Measurements from ENCODE around the gene GRAMD1B. TPM values are rescaled to one million over a fixed set of nuclear protein-coding genes. Genes with fewer than 3 reads are reported as not detected.
"Not testable (repeated sequence)": the region's sequence is repeated elsewhere in the genome, so short reads cannot be mapped to it uniquely, and the experiment has no call there.

GRAMD1B gene
- total and polyA plus RNA-seq, 2 experiments from 2014 or later, result 15.5 to 81.5 TPM

DNA sequence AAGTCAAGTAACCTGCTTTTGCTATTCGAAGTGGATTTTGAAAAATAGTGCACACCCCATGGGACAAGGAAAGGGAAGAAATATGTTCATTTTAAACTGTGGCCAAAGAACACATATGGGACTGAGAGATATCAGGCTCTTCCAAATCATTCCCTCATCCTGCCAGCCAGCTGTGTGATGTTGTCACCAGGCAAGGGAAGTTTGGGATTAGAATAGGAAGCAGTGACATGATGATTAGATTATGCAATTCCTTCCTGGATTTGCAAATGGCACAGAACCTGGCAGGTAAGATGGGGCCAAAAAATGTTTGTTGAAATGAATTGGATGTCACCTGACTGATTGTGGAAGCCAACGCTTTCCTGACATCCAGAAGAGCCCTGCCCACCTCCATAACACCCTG lies 229.2 kb downstream of the GRAMD1B start:
- no peaks in the 10 kb centered on the region for H3K9me3 ChIP-seq (ENCODE audit: low read depth)
- H3K36me3 ChIP-seq, result no peaks in the 10 kb centered on the region
- H3K4me3 ChIP-seq, result no peak overlapping the region
- TF ChIP-seq CTCF (IDR thresholded peaks at IDR 0.05; ENCODE audit: low read depth, low read length), result no peak
- no peak for DNase-seq (ENCODE audit: low read depth in 1 of 2, low spot score in 1 of 2)
- H3K27me3 ChIP-seq, result peaks cover 12% of the 10 kb centered on the region
- no peak overlapping the region for H3K27ac ChIP-seq
- no peaks in the 10 kb centered on the region for H3K4me1 ChIP-seq (ENCODE audit: low read depth)

DNA sequence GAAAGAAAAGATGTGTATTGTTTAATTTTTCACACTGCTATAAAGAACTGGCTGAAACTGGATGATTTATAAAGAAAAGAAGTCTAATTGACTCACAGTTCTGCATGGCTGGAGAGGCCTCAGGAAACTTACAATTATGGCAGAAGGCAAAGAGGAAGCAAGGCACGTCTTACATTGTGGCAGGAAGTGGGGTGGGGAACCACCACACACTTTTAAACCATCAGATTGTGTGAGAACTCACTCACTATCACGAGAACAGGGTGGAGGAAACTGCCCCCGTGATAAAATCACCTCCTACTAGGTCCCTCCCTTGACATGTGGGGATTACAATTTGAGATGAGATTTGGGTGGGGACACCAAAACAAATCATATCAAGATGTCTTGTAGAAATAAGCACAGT lies 229.9 kb downstream of the GRAMD1B start:
- not testable (repeated sequence) for H3K36me3 ChIP-seq; DNase-seq (ENCODE audit: low read depth in 1 of 2, low spot score in 1 of 2); H3K27ac ChIP-seq; H3K4me3 ChIP-seq; H3K4me1 ChIP-seq (ENCODE audit: low read depth); H3K9me3 ChIP-seq (ENCODE audit: low read depth)
- peaks cover 12% of the 10 kb centered on the region for H3K27me3 ChIP-seq

- no peaks in the 10 kb centered on the region for H3K4me1 ChIP-seq (ENCODE audit: low read depth)
- H3K36me3 ChIP-seq, result no peaks in the 10 kb centered on the region
- H3K27me3 ChIP-seq, result no peaks in the 10 kb centered on the region
- H3K9me3 ChIP-seq (ENCODE audit: low read depth), result no peaks in the 10 kb centered on the region
- no peak overlapping the region for H3K4me3 ChIP-seq
- DNase-seq (ENCODE audit: low read depth in 1 of 2, low spot score in 1 of 2), result no peak
- no peak overlapping the region for H3K27ac ChIP-seq
- no peak for TF ChIP-seq CTCF (IDR thresholded peaks at IDR 0.05; ENCODE audit: low read depth, low read length)
Measured at GRCh38 chr11:123665306-123665705, 235.2 kb downstream of the GRAMD1B start.

GRCh38 chr11:123670081-123670480 lies 240.0 kb downstream of the GRAMD1B start:
- DNase-seq (ENCODE audit: low read depth in 1 of 2, low spot score in 1 of 2), result no peak
- TF ChIP-seq CTCF (IDR thresholded peaks at IDR 0.05; ENCODE audit: low read depth, low read length), result no peak
- Histone ChIP-seq H3K27ac (no peak overlapping the region), H3K4me1 (ENCODE audit: low read depth) (no peaks in the 10 kb centered on the region), H3K4me3 (no peak overlapping the region), H3K36me3 (no peaks in the 10 kb centered on the region), H3K27me3 (no peaks in the 10 kb centered on the region), H3K9me3 (ENCODE audit: low read depth) (no peaks in the 10 kb centered on the region)

- no peaks in the 10 kb centered on the region for H3K36me3 ChIP-seq
- no peak for TF ChIP-seq CTCF (IDR thresholded peaks at IDR 0.05; ENCODE audit: low read depth, low read length)
- no peak for DNase-seq (ENCODE audit: low read depth in 1 of 2, low spot score in 1 of 2)
- no peak overlapping the region for H3K27ac ChIP-seq
- H3K9me3 ChIP-seq (ENCODE audit: low read depth), result no peaks in the 10 kb centered on the region
- no peaks in the 10 kb centered on the region for H3K27me3 ChIP-seq
- H3K4me3 ChIP-seq, result no peak overlapping the region
- no peaks in the 10 kb centered on the region for H3K4me1 ChIP-seq (ENCODE audit: low read depth)
Measured at GRCh38 chr11:123671534-123671933, 241.5 kb downstream of the GRAMD1B start.

GRCh38 chr11:123672568-123672967 lies 242.5 kb downstream of the GRAMD1B start:
- Histone ChIP-seq H3K27ac (no peak overlapping the region), H3K36me3 (no peaks in the 10 kb centered on the region), H3K4me3 (no peak overlapping the region), H3K27me3 (no peaks in the 10 kb centered on the region), H3K4me1 (ENCODE audit: low read depth) (no peaks in the 10 kb centered on the region), H3K9me3 (ENCODE audit: low read depth) (no peaks in the 10 kb centered on the region)
- no peak for TF ChIP-seq CTCF (IDR thresholded peaks at IDR 0.05; ENCODE audit: low read depth, low read length)
- no peak for DNase-seq (ENCODE audit: low read depth in 1 of 2, low spot score in 1 of 2)

All from cardiac muscle cell (in vitro differentiated cells and primary cell).